ENCODE measurements around the gene SNRK. TPM values are rescaled to one million over a fixed set of nuclear protein-coding genes. Genes with fewer than 3 reads are reported as not detected.

The SNRK gene
- total RNA-seq, 6 experiments from 2014 or later, result 10.0 to 13.8 (median 11.6) TPM

DNA sequence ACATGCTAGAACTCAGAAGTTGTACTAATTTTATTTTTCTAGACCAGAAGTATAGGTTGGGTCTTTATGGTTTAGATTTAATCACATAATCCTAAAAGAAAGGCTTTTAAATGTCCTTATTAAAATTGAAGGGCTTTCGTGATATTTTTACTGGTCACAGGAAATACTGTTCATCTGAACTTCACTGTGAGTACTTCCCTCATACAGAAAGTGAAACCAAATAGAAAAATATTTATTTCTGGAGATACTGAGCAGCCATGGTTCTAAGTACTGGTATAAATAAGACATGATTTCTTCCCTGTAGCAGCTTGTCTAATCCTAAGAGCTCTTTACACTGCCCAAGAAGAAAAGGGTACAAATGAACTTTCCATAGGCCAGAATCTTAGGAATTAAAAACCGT, 2.0 kb downstream of the SNRK start:
- peaks cover 65% of the 10 kb centered on the region for H3K4me1 Mint-ChIP-seq (ENCODE audit: low read depth)
- H3K9me3 Mint-ChIP-seq, result no peaks in the 10 kb centered on the region
- H3K36me3 Mint-ChIP-seq (ENCODE audit: low read depth), result peaks cover 9% of the 10 kb centered on the region; the same call in 1 of the 2 replicates
- H3K27me3 Mint-ChIP-seq (ENCODE audit: insufficient read depth), result no peaks in the 10 kb centered on the region
- H3K4me3 Mint-ChIP-seq, result peak overlapping the region; percentile 97
- TF ChIP-seq, protein P1, sequence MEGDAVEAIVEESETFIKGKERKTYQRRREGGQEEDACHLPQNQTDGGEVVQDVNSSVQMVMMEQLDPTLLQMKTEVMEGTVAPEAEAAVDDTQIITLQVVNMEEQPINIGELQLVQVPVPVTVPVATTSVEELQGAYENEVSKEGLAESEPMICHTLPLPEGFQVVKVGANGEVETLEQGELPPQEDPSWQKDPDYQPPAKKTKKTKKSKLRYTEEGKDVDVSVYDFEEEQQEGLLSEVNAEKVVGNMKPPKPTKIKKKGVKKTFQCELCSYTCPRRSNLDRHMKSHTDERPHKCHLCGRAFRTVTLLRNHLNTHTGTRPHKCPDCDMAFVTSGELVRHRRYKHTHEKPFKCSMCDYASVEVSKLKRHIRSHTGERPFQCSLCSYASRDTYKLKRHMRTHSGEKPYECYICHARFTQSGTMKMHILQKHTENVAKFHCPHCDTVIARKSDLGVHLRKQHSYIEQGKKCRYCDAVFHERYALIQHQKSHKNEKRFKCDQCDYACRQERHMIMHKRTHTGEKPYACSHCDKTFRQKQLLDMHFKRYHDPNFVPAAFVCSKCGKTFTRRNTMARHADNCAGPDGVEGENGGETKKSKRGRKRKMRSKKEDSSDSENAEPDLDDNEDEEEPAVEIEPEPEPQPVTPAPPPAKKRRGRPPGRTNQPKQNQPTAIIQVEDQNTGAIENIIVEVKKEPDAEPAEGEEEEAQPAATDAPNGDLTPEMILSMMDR (IDR thresholded peaks at IDR 0.05), result no peak
- peak overlapping the region; percentile 71 for H3K27ac Mint-ChIP-seq
- no peak for DNase-seq

DNA sequence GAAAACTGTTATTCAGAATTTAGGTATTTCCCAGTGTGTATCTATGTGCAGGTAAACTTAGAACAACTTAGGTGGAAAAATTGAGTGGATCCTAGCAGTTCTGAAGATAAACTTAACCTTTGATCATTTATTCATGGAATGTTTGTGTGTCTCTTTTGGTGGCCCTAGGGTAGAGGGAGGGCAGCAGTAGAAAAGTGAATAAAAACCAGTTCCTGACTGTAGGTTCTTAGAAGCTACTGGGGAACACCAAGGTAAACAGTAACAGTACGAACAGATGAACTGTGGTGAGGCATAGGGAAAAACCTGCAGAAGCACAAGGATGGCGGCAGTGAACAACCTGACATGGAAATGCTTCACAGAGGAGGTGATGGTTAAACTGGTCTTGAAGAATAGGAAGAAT, 2.5 kb downstream of the SNRK start:
- Mint-ChIP-seq H3K36me3 (ENCODE audit: low read depth) (peaks cover 9% of the 10 kb centered on the region; the same call in 1 of the 2 replicates), H3K4me3 (peak overlapping the region; percentile 97), H3K9me3 (no peaks in the 10 kb centered on the region), H3K27ac (peak overlapping the region; percentile 71), H3K4me1 (ENCODE audit: low read depth) (peaks cover 65% of the 10 kb centered on the region), H3K27me3 (ENCODE audit: insufficient read depth) (no peaks in the 10 kb centered on the region)
- DNase-seq, result no peak
- TF ChIP-seq, protein P1 (IDR thresholded peaks at IDR 0.05), result no peak

DNA sequence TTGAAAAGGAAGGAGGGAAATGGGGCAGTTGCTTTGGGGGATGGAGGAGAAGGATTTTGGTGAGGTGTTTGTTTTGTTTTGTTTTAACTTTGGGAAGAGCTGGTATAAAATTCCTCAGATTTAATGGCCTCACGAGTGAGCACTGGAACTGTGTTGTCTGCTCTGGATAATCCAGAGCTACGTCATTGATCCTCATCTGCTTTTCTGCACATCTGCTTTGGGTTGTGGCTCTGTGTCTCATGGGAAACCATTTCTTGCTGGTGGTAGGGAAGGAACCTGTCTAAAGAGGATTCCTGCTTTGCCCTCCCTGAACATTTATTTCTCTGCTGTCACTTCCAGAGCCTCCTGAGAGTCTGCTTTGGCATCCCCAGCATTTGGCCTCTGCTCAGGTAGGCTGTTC, 3.1 kb downstream of the SNRK start:
- Mint-ChIP-seq H3K27ac (peak overlapping the region; percentile 71), H3K4me3 (peak overlapping the region; percentile 97), H3K4me1 (ENCODE audit: low read depth) (peaks cover 65% of the 10 kb centered on the region)

DNA sequence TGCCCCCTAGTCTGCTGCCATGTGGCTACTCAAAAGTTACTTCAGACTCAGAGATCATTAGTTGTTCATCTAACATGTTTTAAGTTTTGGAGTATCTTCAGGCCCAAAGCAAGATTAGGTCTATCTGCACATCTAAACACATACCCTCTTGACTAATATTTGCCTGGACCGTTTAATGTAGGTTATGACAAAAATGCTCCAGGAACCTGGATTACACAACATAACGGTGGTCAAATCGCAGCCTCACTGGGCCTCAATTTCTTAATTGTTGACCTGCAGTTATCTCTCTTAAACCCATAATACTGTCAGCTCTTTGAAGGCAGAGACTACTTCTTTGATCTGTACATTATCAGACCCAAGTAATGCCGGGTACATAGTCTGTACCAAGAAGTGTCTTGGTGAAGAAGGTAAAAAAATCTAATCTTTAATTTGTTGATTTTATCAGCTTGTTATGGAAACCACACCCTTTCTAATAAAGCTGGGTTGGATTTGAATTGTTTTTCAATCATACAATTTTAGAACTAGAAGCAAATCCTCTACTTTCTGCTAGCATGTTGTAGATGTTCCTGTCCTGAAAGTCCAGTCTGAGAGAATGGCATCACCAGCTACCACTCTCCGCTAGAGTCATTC, 3.6 kb downstream of the SNRK start:
- TF ChIP-seq, protein P1 (IDR thresholded peaks at IDR 0.05), result no peak
- peaks cover 68% of the 10 kb centered on the region for H3K4me1 Mint-ChIP-seq (ENCODE audit: low read depth)

More for the DNA sequence above, 3.1 kb downstream of the SNRK start:
- Mint-ChIP-seq H3K27me3 (ENCODE audit: insufficient read depth) (no peaks in the 10 kb centered on the region), H3K9me3 (no peaks in the 10 kb centered on the region), H3K36me3 (ENCODE audit: low read depth) (peaks cover 9% of the 10 kb centered on the region; the same call in 1 of the 2 replicates)
- TF ChIP-seq, protein P1 (IDR thresholded peaks at IDR 0.05), result no peak
- no peak for DNase-seq

DNA sequence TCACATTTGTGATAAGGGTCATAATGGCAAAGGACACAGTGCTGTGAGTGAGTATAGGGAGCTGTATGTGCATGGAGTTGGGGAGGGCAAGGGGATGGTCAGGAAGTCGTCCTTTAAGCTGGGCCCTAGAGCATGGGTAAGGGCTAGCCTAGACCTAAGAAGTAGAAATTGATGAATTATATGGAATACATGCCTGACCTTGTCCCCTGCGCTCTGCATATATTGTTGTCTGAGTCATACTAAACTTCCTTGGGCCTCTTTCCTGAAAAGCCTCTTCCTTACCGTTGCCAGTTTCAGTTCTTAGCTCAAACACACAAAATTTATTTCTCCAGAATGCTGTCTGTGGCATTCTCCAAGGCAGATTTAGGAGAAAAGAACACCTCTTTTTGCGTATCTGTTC, 4.6 kb downstream of the SNRK start:
- H3K4me3 Mint-ChIP-seq, result no peak overlapping the region
- H3K27me3 Mint-ChIP-seq (ENCODE audit: insufficient read depth), result no peaks in the 10 kb centered on the region
- H3K9me3 Mint-ChIP-seq, result no peaks in the 10 kb centered on the region
- TF ChIP-seq, protein P1 (IDR thresholded peaks at IDR 0.05), result no peak
- DNase-seq, result no peak
- peaks cover 67% of the 10 kb centered on the region for H3K4me1 Mint-ChIP-seq (ENCODE audit: low read depth)
- H3K36me3 Mint-ChIP-seq (ENCODE audit: low read depth), result peaks cover 9% of the 10 kb centered on the region; the same call in 1 of the 2 replicates
- peak overlapping the region; percentile 13 for H3K27ac Mint-ChIP-seq

More for the DNA sequence above, 3.6 kb downstream of the SNRK start:
- Mint-ChIP-seq H3K27me3 (ENCODE audit: insufficient read depth) (no peaks in the 10 kb centered on the region), H3K36me3 (ENCODE audit: low read depth) (peaks cover 9% of the 10 kb centered on the region; the same call in 1 of the 2 replicates), H3K9me3 (no peaks in the 10 kb centered on the region), H3K4me3 (peak overlapping the region; percentile 97; the same call in 1 of the 2 replicates), H3K27ac (peak overlapping the region; percentile 71)
- no peak for DNase-seq
